Ectodermal cell (in vitro differentiated cells): ENCODE measurements around the gene NAV2.

ENCODE experiments used
- H3K27ac ChIP-seq: 2 replicates; pipeline ENCODE4 v1.7.0; 2013; ENCODE audit warnings: mild to moderate bottlenecking, low read depth, low read length; ENCODE audit not compliant: insufficient read depth, poor library complexity, severe bottlenecking
- H3K27me3 ChIP-seq: 2 replicates; pipeline ENCODE4 v1.7.0; 2013; ENCODE audit warnings: mild to moderate bottlenecking, low read length; ENCODE audit not compliant: insufficient read depth, control insufficient read depth, poor library complexity, severe bottlenecking
- H3K36me3 ChIP-seq: one replicate; pipeline ENCODE4 v1.7.0; 2013; ENCODE audit warnings: low read length; ENCODE audit not compliant: control insufficient read depth, insufficient read depth
- H3K4me1 ChIP-seq: one replicate; pipeline ENCODE4 v1.7.0; 2013; ENCODE audit warnings: low read length; ENCODE audit not compliant: control insufficient read depth, insufficient read depth
- H3K4me3 ChIP-seq: 2 replicates; pipeline ENCODE4 v1.7.0; 2013; ENCODE audit warnings: low read depth, low read length, control low read depth; ENCODE audit not compliant: insufficient read depth
- H3K9me3 ChIP-seq: 2 replicates; pipeline ENCODE4 v1.7.0; 2013; ENCODE audit warnings: mild to moderate bottlenecking, low read length, moderate library complexity; ENCODE audit not compliant: control insufficient read depth
- WGBS, 2 experiments: methylation state at CpG; one replicate each; pipeline ENCODE4 v1.1.7; 2013; ENCODE audit warnings: missing lambda C conversion rate in 2 of 2; 5-methylcytosine and 5-hydroxymethylcytosine counted together

Gene NAV2

DNA sequence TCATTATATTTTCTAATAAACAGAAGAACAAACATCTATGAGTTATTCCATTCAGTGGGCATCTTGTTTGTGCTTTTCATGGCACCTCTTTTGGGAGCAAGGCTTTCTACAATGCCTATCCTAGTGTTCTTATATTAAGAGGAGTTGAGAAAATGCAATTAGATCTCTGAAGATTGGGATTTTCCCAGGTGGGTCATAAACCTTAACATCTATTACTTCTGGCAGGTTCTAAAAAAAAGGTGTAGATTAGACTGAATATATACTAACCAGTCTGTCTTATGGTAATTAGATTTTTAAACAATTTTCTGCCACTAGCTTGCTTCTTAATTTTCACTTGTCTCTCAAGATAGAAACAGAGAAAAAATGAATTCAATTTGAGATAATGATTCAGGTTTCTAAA is 128.3 kb downstream of the NAV2 start:
- Histone ChIP-seq H3K36me3 (peaks cover 4% of the 10 kb centered on the region), H3K4me3 (no peak overlapping the region), H3K27me3 (no peaks in the 10 kb centered on the region), H3K4me1 (no peaks in the 10 kb centered on the region), H3K27ac (no peak overlapping the region), H3K9me3 (no peaks in the 10 kb centered on the region)

DNA sequence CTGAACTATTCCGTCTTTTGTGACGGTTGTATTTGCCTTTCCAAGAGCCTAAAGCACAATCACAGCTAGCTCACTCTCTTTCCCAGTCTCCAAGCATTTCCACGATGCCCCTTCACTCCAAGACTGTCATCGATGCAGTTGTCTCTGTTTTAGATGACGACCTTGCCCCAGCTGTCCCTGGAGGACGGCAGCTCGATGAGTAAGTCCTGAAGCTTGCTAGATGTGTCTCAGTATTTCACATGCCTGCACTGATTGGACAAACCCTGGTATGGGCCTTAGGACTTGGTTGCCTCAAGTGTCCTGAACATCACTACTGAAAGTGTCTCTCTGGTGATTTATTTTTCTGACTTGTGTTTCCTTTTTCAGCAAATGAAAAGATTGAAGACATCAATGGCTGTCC is 129.9 kb downstream of the NAV2 start:
- Histone ChIP-seq H3K36me3 (no peaks in the 10 kb centered on the region), H3K27me3 (no peaks in the 10 kb centered on the region), H3K9me3 (no peaks in the 10 kb centered on the region), H3K27ac (no peak overlapping the region), H3K4me1 (peaks cover 9% of the 10 kb centered on the region), H3K4me3 (no peak overlapping the region)
- WGBS, 2 experiments: 94 to 95% methylated on average over 7 of the region's 7 CpGs

GRCh38 chr11:19843079-19843478 is 130.4 kb downstream of the NAV2 start:
- no peak overlapping the region for H3K4me3 ChIP-seq
- no peaks in the 10 kb centered on the region for H3K36me3 ChIP-seq
- H3K27me3 ChIP-seq: no peaks in the 10 kb centered on the region
- no peak overlapping the region for H3K27ac ChIP-seq
- peaks cover 14% of the 10 kb centered on the region for H3K4me1 ChIP-seq
- WGBS, 2 experiments: 88 to 94% methylated on average over 2 of the region's 2 CpGs
- no peaks in the 10 kb centered on the region for H3K9me3 ChIP-seq

DNA sequence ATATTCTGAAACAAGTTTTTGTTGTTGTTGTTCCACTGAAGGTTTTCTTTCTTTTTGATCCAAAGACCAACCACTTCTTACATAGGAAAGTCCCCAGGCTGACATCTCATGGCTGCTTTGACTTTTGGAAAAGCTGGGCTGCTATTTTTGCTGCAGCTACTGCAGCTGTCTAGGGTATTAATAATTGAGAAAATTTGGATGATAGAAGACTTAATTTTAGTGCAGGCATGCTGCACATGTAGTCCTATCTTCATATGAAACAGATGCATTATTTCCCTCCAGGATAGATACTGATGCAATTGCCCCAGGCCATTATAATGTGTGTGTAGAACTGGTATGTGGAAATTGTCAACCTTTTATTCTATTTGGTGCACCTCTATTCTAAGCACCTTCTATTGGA is 131.4 kb downstream of the NAV2 start:
- Histone ChIP-seq H3K27me3 (no peaks in the 10 kb centered on the region), H3K9me3 (no peaks in the 10 kb centered on the region), H3K36me3 (no peaks in the 10 kb centered on the region), H3K27ac (no peak overlapping the region), H3K4me3 (no peak overlapping the region), H3K4me1 (peaks cover 19% of the 10 kb centered on the region)

DNA sequence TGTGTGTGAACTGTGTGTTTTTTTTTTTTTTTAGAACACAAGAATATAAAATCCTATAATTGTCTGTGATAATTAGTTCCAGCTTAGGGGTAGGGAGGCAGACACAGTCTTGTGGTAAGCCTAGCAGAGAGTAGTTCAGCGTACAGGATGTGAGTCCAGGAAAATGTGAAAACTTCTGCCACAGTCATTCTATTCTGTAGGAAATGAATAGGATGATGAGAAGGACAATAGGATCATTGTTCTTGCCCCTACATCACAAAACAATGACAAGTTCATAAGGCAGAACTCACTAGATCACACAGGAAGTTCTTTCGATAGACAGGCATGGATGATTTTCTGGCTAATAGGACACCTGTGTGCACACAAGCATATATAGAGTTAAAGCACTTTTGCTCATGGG is 132.2 kb downstream of the NAV2 start:
- no peaks in the 10 kb centered on the region for H3K36me3 ChIP-seq
- H3K9me3 ChIP-seq: no peaks in the 10 kb centered on the region
- WGBS, 2 experiments: 97 to 98% methylated on average over 2 of the region's 2 CpGs
- H3K27me3 ChIP-seq: no peaks in the 10 kb centered on the region
- H3K4me1 ChIP-seq: peaks cover 19% of the 10 kb centered on the region
- no peak overlapping the region for H3K27ac ChIP-seq
- H3K4me3 ChIP-seq: no peak overlapping the region

DNA sequence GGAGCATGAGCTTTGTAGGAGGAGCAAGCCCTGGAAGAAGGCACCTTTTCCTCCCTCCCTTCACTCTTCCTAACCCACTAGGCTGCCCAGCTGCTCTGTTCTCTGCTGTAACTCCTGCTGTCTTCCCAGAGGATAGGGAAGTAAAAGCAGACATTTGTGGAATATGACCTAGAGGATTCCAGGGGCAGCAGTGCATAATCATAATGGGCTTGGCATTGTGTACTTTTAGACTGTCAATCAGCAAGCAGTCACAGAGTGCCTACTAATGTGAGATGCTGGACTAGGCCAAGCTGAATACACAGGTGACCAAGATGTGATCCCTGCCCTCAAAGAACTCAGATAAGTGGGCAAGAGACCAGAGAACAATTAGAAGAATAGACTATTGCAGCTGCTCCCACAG is 133.0 kb downstream of the NAV2 start:
- Histone ChIP-seq H3K27me3 (no peaks in the 10 kb centered on the region), H3K9me3 (no peaks in the 10 kb centered on the region), H3K27ac (no peak overlapping the region), H3K4me3 (no peak overlapping the region), H3K36me3 (no peaks in the 10 kb centered on the region), H3K4me1 (peaks cover 19% of the 10 kb centered on the region)

GRCh38 chr11:19846654-19847305 is 134.1 kb downstream of the NAV2 start:
- WGBS, 2 experiments: 88 to 90% methylated on average over 6 of the region's 6 CpGs
- H3K27me3 ChIP-seq: no peaks in the 10 kb centered on the region
- peaks cover 19% of the 10 kb centered on the region for H3K4me1 ChIP-seq
- H3K36me3 ChIP-seq: no peaks in the 10 kb centered on the region
- peak overlapping the region; percentile 52 for H3K27ac ChIP-seq
- no peaks in the 10 kb centered on the region for H3K9me3 ChIP-seq
- H3K4me3 ChIP-seq: no peak overlapping the region

DNA sequence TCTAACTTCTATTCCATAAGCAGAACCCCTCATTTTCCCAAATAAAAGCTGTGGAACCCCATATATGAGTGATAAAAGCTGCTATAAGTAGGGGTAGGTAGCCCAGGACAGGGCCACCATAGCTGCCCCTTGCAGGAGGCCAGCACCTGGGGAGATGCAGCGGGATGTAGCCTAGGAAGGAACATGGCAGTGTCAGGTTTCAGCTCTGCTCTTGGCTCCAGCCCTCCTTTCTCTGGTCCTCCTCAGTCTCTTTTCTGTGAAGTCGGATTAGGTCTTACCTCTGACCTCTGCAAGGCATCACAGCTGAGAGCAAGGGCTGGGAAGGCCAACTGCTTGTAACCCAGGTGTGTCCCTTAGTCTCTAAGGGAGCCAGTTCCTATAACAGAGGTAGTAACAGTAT is 135.6 kb downstream of the NAV2 start:
- H3K4me1 ChIP-seq: peaks cover 19% of the 10 kb centered on the region
- no peaks in the 10 kb centered on the region for H3K36me3 ChIP-seq
- no peaks in the 10 kb centered on the region for H3K27me3 ChIP-seq
- WGBS, 2 experiments: 21 to 36% methylated on average over 2 of the region's 2 CpGs
- no peak overlapping the region for H3K27ac ChIP-seq
- H3K9me3 ChIP-seq: no peaks in the 10 kb centered on the region
- no peak overlapping the region for H3K4me3 ChIP-seq

GRCh38 chr11:19849107-19849789 is 136.6 kb downstream of the NAV2 start:
- Histone ChIP-seq H3K4me3 (no peak overlapping the region), H3K27me3 (no peaks in the 10 kb centered on the region), H3K9me3 (no peaks in the 10 kb centered on the region), H3K4me1 (peaks cover 24% of the 10 kb centered on the region), H3K27ac (no peak overlapping the region), H3K36me3 (no peaks in the 10 kb centered on the region)
- WGBS, 2 experiments: 95% methylated on average over 6 of the region's 6 CpGs

GRCh38 chr11:19849947-19850593 is 137.4 kb downstream of the NAV2 start:
- no peaks in the 10 kb centered on the region for H3K36me3 ChIP-seq
- H3K4me3 ChIP-seq: no peak overlapping the region
- no peak overlapping the region for H3K27ac ChIP-seq
- 92 to 96% methylated on average over 4 to 6 of the region's 6 CpGs for WGBS, 2 experiments
- no peaks in the 10 kb centered on the region for H3K9me3 ChIP-seq
- no peaks in the 10 kb centered on the region for H3K27me3 ChIP-seq
- peaks cover 24% of the 10 kb centered on the region for H3K4me1 ChIP-seq
